NB4 (cell line): Measurements from ENCODE around the gene DBH.

Source experiments
- CTCF ChIP-seq: IDR thresholded peaks from one replicate; pipeline ENCODE4 v1.5.1; 2012; ENCODE audit warnings: low read depth, low read length
- MAX ChIP-seq: IDR thresholded peaks from 2 replicates; pipeline ENCODE4 v1.6.1; 2011; ENCODE audit warnings: low read depth, low read length

- TF ChIP-seq CTCF, result no peak
- no peak for TF ChIP-seq MAX
Measured at GRCh38 chr9:133654736-133655657, 18.8 kb downstream of the DBH start.
